ENCODE measurements around the gene LCE7A. TPM values are rescaled to one million over a fixed set of nuclear protein-coding genes. Genes with fewer than 3 reads are reported as not detected.

LCE7A gene
- total RNA-seq, 1 donor from 2014 or later, result not detected

GRCh38 chr1:152884506-152884905, 24.7 kb downstream of the LCE7A start:
- no peaks in the 10 kb centered on the region for H3K4me1 Mint-ChIP-seq (ENCODE audit: unreplicated experiment)
- H3K27ac Mint-ChIP-seq (ENCODE audit: unreplicated experiment), result no peak overlapping the region
- TF ChIP-seq, protein P1, sequence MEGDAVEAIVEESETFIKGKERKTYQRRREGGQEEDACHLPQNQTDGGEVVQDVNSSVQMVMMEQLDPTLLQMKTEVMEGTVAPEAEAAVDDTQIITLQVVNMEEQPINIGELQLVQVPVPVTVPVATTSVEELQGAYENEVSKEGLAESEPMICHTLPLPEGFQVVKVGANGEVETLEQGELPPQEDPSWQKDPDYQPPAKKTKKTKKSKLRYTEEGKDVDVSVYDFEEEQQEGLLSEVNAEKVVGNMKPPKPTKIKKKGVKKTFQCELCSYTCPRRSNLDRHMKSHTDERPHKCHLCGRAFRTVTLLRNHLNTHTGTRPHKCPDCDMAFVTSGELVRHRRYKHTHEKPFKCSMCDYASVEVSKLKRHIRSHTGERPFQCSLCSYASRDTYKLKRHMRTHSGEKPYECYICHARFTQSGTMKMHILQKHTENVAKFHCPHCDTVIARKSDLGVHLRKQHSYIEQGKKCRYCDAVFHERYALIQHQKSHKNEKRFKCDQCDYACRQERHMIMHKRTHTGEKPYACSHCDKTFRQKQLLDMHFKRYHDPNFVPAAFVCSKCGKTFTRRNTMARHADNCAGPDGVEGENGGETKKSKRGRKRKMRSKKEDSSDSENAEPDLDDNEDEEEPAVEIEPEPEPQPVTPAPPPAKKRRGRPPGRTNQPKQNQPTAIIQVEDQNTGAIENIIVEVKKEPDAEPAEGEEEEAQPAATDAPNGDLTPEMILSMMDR (IDR thresholded peaks at IDR 0.05; ENCODE audit: unreplicated experiment), result no peak
- no peaks in the 10 kb centered on the region for H3K9me3 Mint-ChIP-seq (ENCODE audit: unreplicated experiment)
- no peaks in the 10 kb centered on the region for H3K36me3 Mint-ChIP-seq (ENCODE audit: low read depth, unreplicated experiment)
- H3K27me3 Mint-ChIP-seq (ENCODE audit: unreplicated experiment), result no peaks in the 10 kb centered on the region
- H3K4me3 Mint-ChIP-seq (ENCODE audit: unreplicated experiment), result no peak overlapping the region
- DNase-seq (ENCODE audit: low spot score), result no peak

GRCh38 chr1:152884966-152885624, 25.3 kb downstream of the LCE7A start:
- Mint-ChIP-seq H3K9me3 (ENCODE audit: unreplicated experiment) (no peaks in the 10 kb centered on the region), H3K27me3 (ENCODE audit: unreplicated experiment) (no peaks in the 10 kb centered on the region), H3K27ac (ENCODE audit: unreplicated experiment) (no peak overlapping the region), H3K4me3 (ENCODE audit: unreplicated experiment) (no peak overlapping the region), H3K4me1 (ENCODE audit: unreplicated experiment) (no peaks in the 10 kb centered on the region), H3K36me3 (ENCODE audit: low read depth, unreplicated experiment) (no peaks in the 10 kb centered on the region)
- TF ChIP-seq, protein P1 (IDR thresholded peaks at IDR 0.05; ENCODE audit: unreplicated experiment), result no peak
- DNase-seq (ENCODE audit: low spot score), result no peak

DNA sequence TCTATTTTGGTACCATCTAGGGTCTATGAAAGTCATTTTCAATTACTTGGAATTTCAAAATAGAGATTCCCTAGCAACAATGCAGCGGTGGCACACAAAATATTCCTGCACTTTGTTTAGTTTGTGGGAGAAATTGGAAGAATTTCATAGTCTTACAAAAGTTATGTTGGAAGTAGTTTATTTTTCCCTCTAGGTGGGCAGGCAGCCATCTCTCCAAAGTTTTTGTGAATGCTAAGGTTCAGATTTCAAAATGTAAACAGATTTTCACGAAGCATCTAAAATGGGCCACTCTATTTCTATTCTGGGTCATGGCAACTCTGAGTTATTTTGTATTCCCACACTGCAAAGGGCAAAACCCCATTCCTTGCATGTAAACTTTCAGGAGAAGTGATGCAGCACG, 26.3 kb downstream of the LCE7A start:
- H3K27me3 Mint-ChIP-seq (ENCODE audit: unreplicated experiment), result no peaks in the 10 kb centered on the region
- no peak overlapping the region for H3K4me3 Mint-ChIP-seq (ENCODE audit: unreplicated experiment)
- H3K27ac Mint-ChIP-seq (ENCODE audit: unreplicated experiment), result no peak overlapping the region
- H3K4me1 Mint-ChIP-seq (ENCODE audit: unreplicated experiment), result no peaks in the 10 kb centered on the region
- TF ChIP-seq, protein P1 (IDR thresholded peaks at IDR 0.05; ENCODE audit: unreplicated experiment), result no peak
- H3K36me3 Mint-ChIP-seq (ENCODE audit: low read depth, unreplicated experiment), result no peaks in the 10 kb centered on the region
- no peak for DNase-seq (ENCODE audit: low spot score)
- no peaks in the 10 kb centered on the region for H3K9me3 Mint-ChIP-seq (ENCODE audit: unreplicated experiment)

GRCh38 chr1:152886758-152887409, 27.1 kb downstream of the LCE7A start:
- no peak for DNase-seq (ENCODE audit: low spot score)
- TF ChIP-seq, protein P1 (IDR thresholded peaks at IDR 0.05; ENCODE audit: unreplicated experiment), result no peak
- Mint-ChIP-seq H3K9me3 (ENCODE audit: unreplicated experiment) (no peaks in the 10 kb centered on the region), H3K36me3 (ENCODE audit: low read depth, unreplicated experiment) (no peaks in the 10 kb centered on the region), H3K27me3 (ENCODE audit: unreplicated experiment) (no peaks in the 10 kb centered on the region), H3K4me3 (ENCODE audit: unreplicated experiment) (no peak overlapping the region), H3K27ac (ENCODE audit: unreplicated experiment) (no peak overlapping the region), H3K4me1 (ENCODE audit: unreplicated experiment) (no peaks in the 10 kb centered on the region)

DNA sequence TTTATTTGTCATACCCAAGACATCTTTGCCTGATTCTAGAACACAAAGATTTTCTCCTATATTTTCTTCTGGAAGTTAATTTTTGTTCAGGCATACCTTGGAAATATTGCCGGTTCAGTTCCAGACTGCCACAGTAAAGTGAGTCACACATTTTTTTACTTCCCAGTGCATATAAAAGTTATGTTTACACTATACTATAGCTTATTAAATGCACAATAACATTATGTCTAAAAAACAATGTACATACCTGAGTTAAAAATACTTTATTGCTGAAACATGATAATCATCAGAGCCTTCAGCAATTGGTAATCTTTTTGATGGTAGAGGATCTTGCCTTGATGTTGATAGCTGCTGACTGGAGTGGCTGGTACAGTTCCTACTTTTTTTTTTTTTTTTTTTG, 28.3 kb downstream of the LCE7A start:
- no peak for DNase-seq (ENCODE audit: low spot score)
- Mint-ChIP-seq H3K9me3 (ENCODE audit: unreplicated experiment) (no peaks in the 10 kb centered on the region), H3K36me3 (ENCODE audit: low read depth, unreplicated experiment) (no peaks in the 10 kb centered on the region), H3K4me3 (ENCODE audit: unreplicated experiment) (no peak overlapping the region), H3K27me3 (ENCODE audit: unreplicated experiment) (no peaks in the 10 kb centered on the region), H3K4me1 (ENCODE audit: unreplicated experiment) (no peaks in the 10 kb centered on the region), H3K27ac (ENCODE audit: unreplicated experiment) (no peak overlapping the region)
- TF ChIP-seq, protein P1 (IDR thresholded peaks at IDR 0.05; ENCODE audit: unreplicated experiment), result no peak
